ENCODE measurements around the gene PTPRD.

The PTPRD gene

DNA sequence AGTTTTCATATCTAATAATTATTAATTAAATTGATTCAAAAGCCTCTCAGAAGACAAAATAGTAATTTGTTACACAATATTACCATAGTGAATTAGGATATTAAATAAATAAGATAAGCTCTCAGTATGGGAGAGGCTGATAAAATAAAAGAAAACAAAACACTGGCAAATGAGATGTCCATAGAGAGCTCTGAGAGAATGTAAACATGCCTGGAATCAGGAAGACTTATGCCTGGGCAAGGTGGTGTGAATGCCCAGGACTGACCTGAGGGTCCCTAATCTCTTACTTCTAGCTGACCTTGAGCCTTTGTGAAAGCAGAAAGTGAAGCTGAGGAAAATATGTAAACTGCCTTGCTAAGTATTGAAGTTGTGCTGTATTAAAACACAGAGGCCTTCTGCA lies 616.5 kb downstream of the PTPRD start:
- TF ChIP-seq, protein P1, sequence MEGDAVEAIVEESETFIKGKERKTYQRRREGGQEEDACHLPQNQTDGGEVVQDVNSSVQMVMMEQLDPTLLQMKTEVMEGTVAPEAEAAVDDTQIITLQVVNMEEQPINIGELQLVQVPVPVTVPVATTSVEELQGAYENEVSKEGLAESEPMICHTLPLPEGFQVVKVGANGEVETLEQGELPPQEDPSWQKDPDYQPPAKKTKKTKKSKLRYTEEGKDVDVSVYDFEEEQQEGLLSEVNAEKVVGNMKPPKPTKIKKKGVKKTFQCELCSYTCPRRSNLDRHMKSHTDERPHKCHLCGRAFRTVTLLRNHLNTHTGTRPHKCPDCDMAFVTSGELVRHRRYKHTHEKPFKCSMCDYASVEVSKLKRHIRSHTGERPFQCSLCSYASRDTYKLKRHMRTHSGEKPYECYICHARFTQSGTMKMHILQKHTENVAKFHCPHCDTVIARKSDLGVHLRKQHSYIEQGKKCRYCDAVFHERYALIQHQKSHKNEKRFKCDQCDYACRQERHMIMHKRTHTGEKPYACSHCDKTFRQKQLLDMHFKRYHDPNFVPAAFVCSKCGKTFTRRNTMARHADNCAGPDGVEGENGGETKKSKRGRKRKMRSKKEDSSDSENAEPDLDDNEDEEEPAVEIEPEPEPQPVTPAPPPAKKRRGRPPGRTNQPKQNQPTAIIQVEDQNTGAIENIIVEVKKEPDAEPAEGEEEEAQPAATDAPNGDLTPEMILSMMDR (IDR thresholded peaks at IDR 0.05; ENCODE audit: control insufficient read depth, insufficient read depth, low read depth, low read length, missing control alignments), result no peak
- H3K4me3 ChIP-seq (ENCODE audit: control insufficient read depth, low read depth, low read length), result no peak overlapping the region
- no peak for DNase-seq (ENCODE audit: low read depth)

DNA sequence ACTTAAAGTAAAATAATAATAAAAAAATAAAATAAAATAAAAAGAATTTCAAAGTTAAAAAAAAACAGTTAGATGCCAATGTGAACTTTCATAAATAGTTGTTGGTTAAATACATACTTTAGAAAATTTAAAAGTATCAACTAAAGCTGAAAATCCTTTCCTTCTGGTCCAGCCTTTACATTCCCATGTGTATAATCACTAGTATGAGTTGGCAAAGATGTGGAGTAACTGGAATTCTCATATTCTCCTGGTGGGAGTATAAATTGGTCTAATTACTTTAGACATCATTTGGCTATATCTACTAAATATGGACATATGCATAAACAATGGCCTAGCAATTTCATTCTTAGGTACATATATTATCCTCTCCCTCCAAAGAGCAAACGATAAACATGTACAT lies 619.9 kb downstream of the PTPRD start:
- no peak overlapping the region for H3K4me3 ChIP-seq (ENCODE audit: control insufficient read depth, low read depth, low read length)
- TF ChIP-seq, protein P1 (IDR thresholded peaks at IDR 0.05; ENCODE audit: control insufficient read depth, insufficient read depth, low read depth, low read length, missing control alignments), result no peak
- DNase-seq (ENCODE audit: low read depth), result no peak

DNA sequence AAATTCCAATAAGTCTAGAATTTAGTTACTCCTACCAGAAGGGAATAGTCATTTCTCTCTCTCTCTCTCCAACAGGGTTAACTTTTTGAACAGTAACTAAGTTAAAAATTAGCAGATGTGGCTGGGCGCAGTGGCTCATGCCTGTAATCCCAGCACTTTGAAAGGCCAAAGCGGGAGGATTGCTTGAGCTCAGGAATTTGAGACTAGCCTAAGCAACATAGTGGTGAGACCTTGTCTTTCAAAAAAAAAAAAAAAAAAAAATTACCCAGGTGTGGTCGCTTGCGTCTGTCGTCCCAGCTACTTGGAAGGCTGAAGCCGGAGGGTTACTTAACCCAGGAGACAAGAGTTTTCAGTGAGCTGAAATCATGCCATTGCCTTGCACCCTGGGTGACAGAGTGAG lies 639.7 kb downstream of the PTPRD start:
- no peak for DNase-seq (ENCODE audit: low read depth)
- TF ChIP-seq, protein P1 (IDR thresholded peaks at IDR 0.05; ENCODE audit: control insufficient read depth, insufficient read depth, low read depth, low read length, missing control alignments), result no peak
- H3K4me3 ChIP-seq (ENCODE audit: control insufficient read depth, low read depth, low read length), result no peak overlapping the region

DNA sequence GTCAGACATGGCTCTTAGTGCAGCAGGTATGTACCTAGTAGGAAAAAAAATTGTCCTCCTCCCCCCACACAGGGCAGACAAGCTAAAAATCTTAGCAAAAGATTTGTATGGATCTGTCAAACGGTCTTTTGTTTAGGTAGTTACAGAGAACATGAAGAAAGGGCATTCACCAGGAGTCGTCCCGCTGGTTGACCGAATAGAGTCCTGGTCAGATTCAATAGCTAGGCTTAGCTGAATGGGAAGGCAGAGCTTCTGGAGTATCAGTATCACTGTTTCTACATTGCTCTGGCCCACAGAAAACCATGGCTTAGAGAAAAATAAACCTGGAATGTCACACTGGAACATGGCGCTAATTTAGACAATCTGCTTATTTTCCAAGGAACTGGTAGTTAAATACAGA lies 642.3 kb downstream of the PTPRD start:
- TF ChIP-seq, protein P1 (IDR thresholded peaks at IDR 0.05; ENCODE audit: control insufficient read depth, insufficient read depth, low read depth, low read length, missing control alignments), result no peak
- no peak for DNase-seq (ENCODE audit: low read depth)
- no peak overlapping the region for H3K4me3 ChIP-seq (ENCODE audit: control insufficient read depth, low read depth, low read length)

DNA sequence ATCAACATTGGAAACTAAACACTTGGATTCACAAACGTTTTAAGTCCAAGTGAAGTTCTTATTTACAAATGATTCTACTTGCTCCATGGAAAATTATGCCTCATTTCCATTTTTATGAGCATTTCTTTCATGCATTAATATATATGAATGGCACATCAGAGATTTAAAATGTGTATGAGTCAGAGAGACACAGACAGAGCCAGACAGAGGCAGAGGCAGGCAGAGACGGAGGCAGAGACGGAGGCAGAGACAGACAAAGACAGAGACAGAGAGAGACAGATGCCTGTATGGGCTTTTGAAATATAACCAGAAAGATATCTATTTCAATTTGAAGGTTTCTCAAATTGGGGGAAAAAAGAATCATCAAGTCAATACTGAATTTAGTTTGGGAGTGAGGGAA lies 649.0 kb downstream of the PTPRD start:
- TF ChIP-seq, protein P1 (IDR thresholded peaks at IDR 0.05; ENCODE audit: control insufficient read depth, insufficient read depth, low read depth, low read length, missing control alignments), result no peak
- no peak for DNase-seq (ENCODE audit: low read depth)
- H3K4me3 ChIP-seq (ENCODE audit: control insufficient read depth, low read depth, low read length), result no peak overlapping the region

DNA sequence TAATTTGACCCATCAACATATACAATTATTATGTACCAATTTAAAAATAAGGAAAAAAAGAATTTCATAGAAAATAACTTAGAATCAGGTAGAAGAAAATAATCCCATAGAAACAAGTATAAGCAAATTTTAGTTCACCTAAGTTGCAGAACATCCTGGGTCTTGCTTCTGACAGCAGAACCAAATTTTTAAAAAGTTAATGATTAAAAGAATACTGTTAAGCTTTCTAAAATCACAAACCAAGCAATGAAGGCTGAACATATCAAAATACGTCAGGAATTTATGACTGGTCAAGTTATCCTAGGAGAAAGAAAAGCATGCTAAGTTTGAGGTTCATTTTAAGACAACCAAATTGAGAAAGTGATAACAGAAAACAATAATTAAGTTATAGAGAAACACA lies 650.9 kb downstream of the PTPRD start:
- TF ChIP-seq, protein P1 (IDR thresholded peaks at IDR 0.05; ENCODE audit: control insufficient read depth, insufficient read depth, low read depth, low read length, missing control alignments), result no peak
- H3K4me3 ChIP-seq (ENCODE audit: control insufficient read depth, low read depth, low read length), result no peak overlapping the region
- DNase-seq (ENCODE audit: low read depth), result no peak

DNA sequence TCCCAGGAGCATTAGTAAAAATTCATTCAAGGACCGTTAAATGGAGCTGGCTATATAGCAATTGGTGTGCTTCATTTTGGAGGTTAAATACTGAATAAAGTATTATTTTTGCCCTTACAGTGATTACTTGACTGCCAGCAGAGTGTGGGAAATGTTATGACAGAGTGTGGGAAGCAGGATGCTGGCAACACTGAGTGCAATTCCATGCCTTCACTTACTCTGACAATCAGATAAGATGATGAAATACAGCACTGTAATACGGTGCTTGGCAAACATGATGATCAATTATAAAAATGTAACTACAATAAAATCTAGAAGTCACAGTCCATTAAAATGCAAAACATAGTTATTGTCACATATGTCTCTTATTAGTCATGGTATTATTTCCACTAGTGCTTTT lies 651.3 kb downstream of the PTPRD start:
- DNase-seq (ENCODE audit: low read depth), result no peak
- H3K4me3 ChIP-seq (ENCODE audit: control insufficient read depth, low read depth, low read length), result no peak overlapping the region
- TF ChIP-seq, protein P1 (IDR thresholded peaks at IDR 0.05; ENCODE audit: control insufficient read depth, insufficient read depth, low read depth, low read length, missing control alignments), result no peak
